Endometrium (tissue), 2 donors: ENCODE data around the gene ABCA13.

Experiments
- FAIRE-seq: peaks from 2 replicates; lab custom pipeline; 2012; peaks lifted over from hg19 to GRCh38; lab: Jason Lieb, UNC
- donor health status: control.
- donor health status: control.

Gene ABCA13

GRCh38 chr7:48518092-48518491 lies 346.8 kb downstream of the ABCA13 start:
- no peak for FAIRE-seq

- no peak for FAIRE-seq
These were observed 351.4 kb downstream of the ABCA13 start for GRCh38 chr7:48522692-48523091.

GRCh38 chr7:48525736-48526732 lies 354.8 kb downstream of the ABCA13 start:
- no peak for FAIRE-seq

- FAIRE-seq = no peak
These were observed 357.4 kb downstream of the ABCA13 start for GRCh38 chr7:48528646-48529045.

- no peak for FAIRE-seq
These were observed 366.3 kb downstream of the ABCA13 start for GRCh38 chr7:48537561-48537960.

- FAIRE-seq = no peak
These were observed 369.5 kb downstream of the ABCA13 start for GRCh38 chr7:48540746-48541145.

- no peak for FAIRE-seq
These were observed 377.4 kb downstream of the ABCA13 start for GRCh38 chr7:48548667-48549066.

GRCh38 chr7:48551652-48552051 lies 380.4 kb downstream of the ABCA13 start:
- peak; percentile 31 for FAIRE-seq

- FAIRE-seq = no peak
These were observed 392.1 kb downstream of the ABCA13 start for GRCh38 chr7:48563334-48563733.

- FAIRE-seq = no peak
These were observed 404.3 kb downstream of the ABCA13 start for GRCh38 chr7:48575516-48575915.

GRCh38 chr7:48587475-48587874 lies 416.2 kb downstream of the ABCA13 start:
- FAIRE-seq = no peak

- no peak for FAIRE-seq
These were observed 423.1 kb downstream of the ABCA13 start for GRCh38 chr7:48594349-48594748.

- no peak for FAIRE-seq
These were observed 424.5 kb downstream of the ABCA13 start for GRCh38 chr7:48595756-48596155.

GRCh38 chr7:48610705-48611104 lies 439.4 kb downstream of the ABCA13 start:
- FAIRE-seq = no peak

- no peak for FAIRE-seq
These were observed 440.7 kb downstream of the ABCA13 start for GRCh38 chr7:48611993-48612392.

GRCh38 chr7:48617508-48617907 lies 446.2 kb downstream of the ABCA13 start:
- FAIRE-seq = no peak

- FAIRE-seq = no peak
These were observed 446.7 kb downstream of the ABCA13 start for GRCh38 chr7:48617993-48618392.

GRCh38 chr7:48621076-48621475 lies 449.8 kb downstream of the ABCA13 start:
- FAIRE-seq = no peak

- no peak for FAIRE-seq
These were observed 455.9 kb downstream of the ABCA13 start for GRCh38 chr7:48627164-48627563.

GRCh38 chr7:48628793-48629349 lies 457.6 kb downstream of the ABCA13 start:
- FAIRE-seq = no peak

GRCh38 chr7:48634116-48634632 lies 462.9 kb downstream of the ABCA13 start:
- FAIRE-seq = no peak

- FAIRE-seq = no peak
These were observed 464.5 kb downstream of the ABCA13 start for GRCh38 chr7:48635796-48636195.

GRCh38 chr7:48636391-48637015 lies 465.2 kb downstream of the ABCA13 start:
- FAIRE-seq = no peak
